ENCODE results near the gene DLG2. TPM values are rescaled to one million over a fixed set of nuclear protein-coding genes. Genes with fewer than 3 reads are reported as not detected.

DLG2 gene
- total and polyA plus RNA-seq, 9 of the 15 experiments (the other 6 are each of a cell fraction or from before 2014, with no cell fraction given): 0.52 to 1.6 (median 0.95) TPM

- TF ChIP-seq, protein P1, sequence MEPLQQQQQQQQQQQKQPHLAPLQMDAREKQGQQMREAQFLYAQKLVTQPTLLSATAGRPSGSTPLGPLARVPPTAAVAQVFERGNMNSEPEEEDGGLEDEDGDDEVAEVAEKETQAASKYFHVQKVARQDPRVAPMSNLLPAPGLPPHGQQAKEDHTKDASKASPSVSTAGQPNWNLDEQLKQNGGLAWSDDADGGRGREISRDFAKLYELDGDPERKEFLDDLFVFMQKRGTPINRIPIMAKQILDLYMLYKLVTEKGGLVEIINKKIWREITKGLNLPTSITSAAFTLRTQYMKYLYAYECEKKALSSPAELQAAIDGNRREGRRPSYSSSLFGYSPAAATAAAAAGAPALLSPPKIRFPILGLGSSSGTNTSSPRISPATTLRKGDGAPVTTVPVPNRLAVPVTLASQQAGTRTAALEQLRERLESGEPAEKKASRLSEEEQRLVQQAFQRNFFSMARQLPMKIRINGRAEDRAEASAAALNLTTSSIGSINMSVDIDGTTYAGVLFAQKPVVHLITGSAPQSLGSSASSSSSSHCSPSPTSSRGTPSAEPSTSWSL (CRISPR knock-in tag; IDR thresholded peaks at IDR 0.05; ENCODE audit: borderline replicate concordance): no peak
- TF ChIP-seq HDAC8 (tag; IDR thresholded peaks at IDR 0.05): no peak
- TF ChIP-seq ZNF77 (CRISPR knock-in tag; IDR thresholded peaks at IDR 0.05): no peak
- TF ChIP-seq ZNF584 (CRISPR knock-in tag; IDR thresholded peaks at IDR 0.05; ENCODE audit: low read depth): no peak
- no peak for TF ChIP-seq GATAD2B (IDR thresholded peaks at IDR 0.05; ENCODE audit: borderline replicate concordance)
- no peak for TF ChIP-seq NFXL1 (CRISPR knock-in tag; IDR thresholded peaks at IDR 0.05)
- no peak for TF ChIP-seq ZNF324 (CRISPR knock-in tag; IDR thresholded peaks at IDR 0.05)
- no peak for TF ChIP-seq XRCC3 (IDR thresholded peaks at IDR 0.05)
- TF ChIP-seq, protein P2, sequence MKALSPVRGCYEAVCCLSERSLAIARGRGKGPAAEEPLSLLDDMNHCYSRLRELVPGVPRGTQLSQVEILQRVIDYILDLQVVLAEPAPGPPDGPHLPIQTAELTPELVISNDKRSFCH (CRISPR knock-in tag; IDR thresholded peaks at IDR 0.05): no peak
- TF ChIP-seq, protein P2 (tag; IDR thresholded peaks at IDR 0.05): no peak
- intact Hi-C loops (cut with micrococcal nuclease) (no loop called here), in situ Hi-C loops (cut with MboI) (no loop called here)
- no peak overlapping the region for H3K4me2 ChIP-seq (ENCODE audit: insufficient read depth, low read length)
- no peak overlapping the region for H3K4me3 ChIP-seq
- CTCF ChIA-PET (ENCODE audit: low intra/inter-chr PET ratio): no interaction called here
- POLR2A ChIA-PET: no interaction called here
- DNase-seq (ENCODE audit: extremely low read depth in 1 of 4, low spot score in 3 of 4) (no peak), ATAC-seq (no peak), FAIRE-seq (no peak)
- whole genome bisulfite sequencing (ENCODE audit: insufficient coverage, low coverage, missing lambda C conversion rate): 3% methylated on average over 5 of the region's 5 CpGs
- H3K27ac ChIP-seq (ENCODE audit: extremely low read depth, low read depth, low read length): no peak overlapping the region
- H3K4me1 ChIP-seq (replicated peaks in 1 of 2; ENCODE audit: control insufficient read depth in 2 of 2, insufficient read depth in 2 of 2, low read length in 2 of 2): no peaks in the 10 kb centered on the region
- no peaks in the 10 kb centered on the region for H3K36me3 ChIP-seq (ENCODE audit: control insufficient read depth, insufficient read depth, low read length)
- H2AFZ ChIP-seq (ENCODE audit: low read depth, low read length): no peak overlapping the region
- H3K79me2 ChIP-seq (ENCODE audit: control insufficient read depth, insufficient read depth, low read length): no peaks in the 10 kb centered on the region
- H3K9ac ChIP-seq (ENCODE audit: insufficient read depth in 1 of 2, low read depth in 2 of 2, low read length in 2 of 2): no peak overlapping the region
- no peaks in the 10 kb centered on the region for H3K9me3 ChIP-seq (replicated peaks; ENCODE audit: control insufficient read depth, insufficient read depth, low read depth, low read length)
- H4K20me1 ChIP-seq (replicated peaks; ENCODE audit: control insufficient read depth, insufficient read depth, low read length): no peaks in the 10 kb centered on the region
- no peaks in the 10 kb centered on the region for H3K9me1 ChIP-seq (ENCODE audit: control insufficient read depth, insufficient read depth, low read length)
- H3K27me3 ChIP-seq (ENCODE audit: control insufficient read depth in 2 of 2, insufficient read depth in 2 of 2, low read length in 2 of 2): no peaks in the 10 kb centered on the region
- BruUV-seq (replicated peaks): no TSS peak
Measured at GRCh38 chr11:85414175-85414574, 213.0 kb downstream of the DLG2 start.

All from K562 (cell line).